Measurements from ENCODE around the gene PLEKHJ1.

PLEKHJ1 gene

DNA sequence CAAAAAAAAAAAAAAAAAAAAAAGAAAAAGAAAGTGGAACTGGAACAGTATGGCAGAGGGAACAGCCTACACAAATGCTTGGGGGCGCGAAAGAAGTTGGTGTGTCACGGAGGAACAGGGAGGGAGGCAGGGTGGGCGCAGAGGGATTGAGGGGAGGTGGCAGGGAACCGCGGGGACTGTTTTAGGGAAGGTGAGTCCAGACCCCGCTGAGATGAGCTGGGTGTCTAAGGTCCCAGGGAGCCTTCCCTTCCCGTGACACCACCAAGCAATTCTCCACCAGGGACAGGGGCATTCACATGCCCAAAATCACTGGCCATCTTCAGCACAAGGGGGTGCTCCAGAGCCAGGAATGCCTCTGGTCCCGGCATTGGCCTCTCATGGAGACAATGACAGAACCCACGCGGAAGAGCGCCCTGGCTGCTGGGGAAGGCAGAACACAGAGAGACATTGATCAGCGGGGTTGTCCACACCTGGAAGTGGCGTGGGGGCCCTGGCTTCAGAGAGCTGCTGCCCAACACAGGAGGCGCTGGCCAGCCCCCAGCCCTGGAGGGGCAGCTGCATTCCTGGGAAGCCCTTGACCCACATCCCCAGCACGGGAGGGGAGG, 38.9 kb upstream of the PLEKHJ1 start:
- peaks cover 5% of the 10 kb centered on the region for H3K27me3 Mint-ChIP-seq (ENCODE audit: low read depth)
- H3K9me3 Mint-ChIP-seq = no peaks in the 10 kb centered on the region
- peak overlapping the region in 2 of 3 experiments; percentile 27 to 85 for H3K27ac Mint-ChIP-seq

DNA sequence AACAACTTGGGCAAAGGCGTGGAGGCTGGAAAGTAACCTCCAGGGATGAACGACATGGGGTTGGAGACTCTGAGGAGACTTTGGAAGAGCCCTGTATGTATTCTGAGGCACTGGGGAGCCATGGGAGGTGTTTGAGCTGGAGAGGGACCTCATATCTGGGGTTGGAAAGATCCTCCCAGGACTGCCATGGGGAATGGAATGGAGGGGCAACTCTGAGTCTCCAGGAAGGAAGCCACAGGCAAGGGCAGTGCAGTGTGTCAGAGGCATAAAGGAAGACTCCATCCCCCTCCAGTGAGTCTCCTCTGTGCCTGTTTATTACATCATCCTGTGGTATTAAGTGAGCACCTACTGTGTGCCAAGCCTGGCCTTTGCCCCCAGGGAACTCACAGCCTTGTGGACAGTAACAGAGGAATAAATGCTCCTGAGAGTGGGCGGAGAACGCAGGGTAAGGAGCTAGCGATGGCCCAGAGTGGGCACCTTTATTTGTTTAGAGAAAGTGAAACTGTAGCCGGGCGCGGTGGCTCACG, 38.1 kb upstream of the PLEKHJ1 start:
- Mint-ChIP-seq H3K36me3 (ENCODE audit: low read depth) (peaks cover 25% of the 10 kb centered on the region), H3K27me3 (ENCODE audit: low read depth) (peaks cover 5% of the 10 kb centered on the region), H3K27ac (peak overlapping the region; percentile 56 to 88 (median 87)), H3K9me3 (no peaks in the 10 kb centered on the region), H3K4me1 (peaks cover 26% of the 10 kb centered on the region), H3K4me3 (peak overlapping the region; percentile 26 to 70 (median 39))
- TF ChIP-seq, protein P1, sequence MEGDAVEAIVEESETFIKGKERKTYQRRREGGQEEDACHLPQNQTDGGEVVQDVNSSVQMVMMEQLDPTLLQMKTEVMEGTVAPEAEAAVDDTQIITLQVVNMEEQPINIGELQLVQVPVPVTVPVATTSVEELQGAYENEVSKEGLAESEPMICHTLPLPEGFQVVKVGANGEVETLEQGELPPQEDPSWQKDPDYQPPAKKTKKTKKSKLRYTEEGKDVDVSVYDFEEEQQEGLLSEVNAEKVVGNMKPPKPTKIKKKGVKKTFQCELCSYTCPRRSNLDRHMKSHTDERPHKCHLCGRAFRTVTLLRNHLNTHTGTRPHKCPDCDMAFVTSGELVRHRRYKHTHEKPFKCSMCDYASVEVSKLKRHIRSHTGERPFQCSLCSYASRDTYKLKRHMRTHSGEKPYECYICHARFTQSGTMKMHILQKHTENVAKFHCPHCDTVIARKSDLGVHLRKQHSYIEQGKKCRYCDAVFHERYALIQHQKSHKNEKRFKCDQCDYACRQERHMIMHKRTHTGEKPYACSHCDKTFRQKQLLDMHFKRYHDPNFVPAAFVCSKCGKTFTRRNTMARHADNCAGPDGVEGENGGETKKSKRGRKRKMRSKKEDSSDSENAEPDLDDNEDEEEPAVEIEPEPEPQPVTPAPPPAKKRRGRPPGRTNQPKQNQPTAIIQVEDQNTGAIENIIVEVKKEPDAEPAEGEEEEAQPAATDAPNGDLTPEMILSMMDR (IDR thresholded peaks at IDR 0.05; ENCODE audit: unreplicated experiment in 3 of 3) = no peak

More for the DNA sequence above, 38.9 kb upstream of the PLEKHJ1 start:
- Mint-ChIP-seq H3K36me3 (ENCODE audit: low read depth) (peaks cover 25% of the 10 kb centered on the region), H3K4me1 (peaks cover 26% of the 10 kb centered on the region), H3K4me3 (peak overlapping the region; percentile 29 to 70 (median 55))
- TF ChIP-seq, protein P1 (IDR thresholded peaks at IDR 0.05; ENCODE audit: unreplicated experiment in 3 of 3) = peak; percentile 31 to 58 (median 46)

DNA sequence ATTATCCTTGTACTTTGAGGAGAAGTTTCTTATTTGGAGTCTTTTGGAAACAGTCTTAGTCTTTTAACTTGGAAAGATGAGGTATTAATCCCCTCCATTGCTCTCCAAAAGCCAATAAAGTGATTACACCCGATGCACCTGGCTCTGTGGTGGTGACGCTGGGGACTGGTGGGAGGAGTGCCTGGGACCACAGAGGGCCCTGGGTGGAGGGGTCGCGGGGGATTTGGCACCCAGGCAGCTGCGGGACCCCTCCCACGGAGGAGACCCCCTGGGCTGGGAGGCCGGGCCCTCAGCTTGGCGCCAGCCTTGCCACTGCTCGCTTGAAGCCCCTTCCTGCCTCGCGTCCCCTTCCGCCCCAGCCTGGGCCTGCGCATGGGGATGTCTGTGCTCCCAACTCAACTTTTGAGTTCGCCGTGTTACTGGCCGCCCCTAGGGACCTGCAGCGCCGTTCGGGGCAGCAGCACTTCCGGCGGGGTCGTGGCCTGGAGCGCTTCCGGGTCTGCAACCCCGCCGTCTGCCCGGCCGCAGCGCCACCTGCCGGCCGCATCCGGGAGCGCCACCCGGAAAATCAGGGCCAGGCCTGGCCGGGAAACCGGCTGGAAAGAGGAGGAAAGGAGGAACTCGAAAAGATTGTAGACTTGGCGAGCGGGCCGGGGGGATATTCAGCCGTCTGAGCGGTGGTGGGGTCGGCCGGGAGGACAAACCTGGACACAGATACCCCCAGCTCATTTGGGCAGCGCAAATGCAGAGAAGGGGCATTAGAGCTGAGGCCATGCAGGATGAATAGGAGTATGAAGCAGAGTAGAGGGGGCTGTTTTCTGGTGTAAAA, 37.4 kb upstream of the PLEKHJ1 start:
- Mint-ChIP-seq H3K4me3 (peak overlapping the region; percentile 70 to 83 (median 77)), H3K36me3 (ENCODE audit: low read depth) (peaks cover 25% of the 10 kb centered on the region), H3K27ac (peak overlapping the region; percentile 56 to 88 (median 87)), H3K9me3 (no peaks in the 10 kb centered on the region), H3K4me1 (peaks cover 26% of the 10 kb centered on the region), H3K27me3 (ENCODE audit: low read depth) (no peaks in the 10 kb centered on the region)
- TF ChIP-seq, protein P1 (IDR thresholded peaks at IDR 0.05; ENCODE audit: unreplicated experiment in 3 of 3) = peak; percentile 93 to 98 (median 94)

DNA sequence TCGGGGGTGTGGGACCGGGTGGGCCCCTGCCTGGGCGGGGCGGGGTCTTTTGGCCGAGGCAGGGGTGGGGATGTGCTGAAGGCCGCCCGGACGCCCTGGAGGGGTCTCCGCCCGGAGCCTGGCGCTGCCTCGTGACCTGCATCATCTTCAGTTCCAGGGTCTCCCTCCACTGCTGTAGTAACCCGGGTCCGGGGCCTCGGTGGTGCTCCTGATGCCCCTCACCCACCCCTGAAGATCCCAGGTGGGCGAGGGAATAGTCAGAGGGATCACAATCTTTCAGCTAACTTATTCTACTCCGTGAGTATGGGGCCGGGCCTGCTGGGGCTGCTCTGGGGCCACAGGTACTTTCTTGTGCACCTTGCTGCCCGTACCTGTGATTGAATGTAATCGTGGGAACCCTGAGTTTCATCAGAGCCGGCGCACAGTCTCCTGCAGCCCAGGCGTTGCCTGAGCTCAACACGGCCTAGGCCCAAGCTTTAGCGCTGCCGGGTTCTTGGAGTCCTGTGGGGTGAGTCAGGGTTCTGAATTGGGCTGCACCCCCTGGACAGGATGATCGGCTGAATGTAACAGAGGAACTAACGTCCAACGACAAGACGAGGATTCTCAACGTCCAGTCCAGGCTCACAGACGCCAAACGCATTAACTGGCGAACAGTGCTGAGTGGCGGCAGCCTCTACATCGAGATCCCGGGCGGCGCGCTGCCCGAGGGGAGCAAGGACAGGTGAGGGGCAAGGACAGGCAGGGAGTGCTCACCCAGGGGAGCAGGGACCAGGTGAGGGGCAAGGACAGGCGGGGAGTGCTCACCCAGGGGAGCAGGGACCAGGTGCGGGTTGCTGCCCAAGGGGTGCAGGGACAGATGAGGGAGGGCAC, 35.3 kb upstream of the PLEKHJ1 start:
- H3K36me3 Mint-ChIP-seq (ENCODE audit: low read depth) = peaks cover 21% of the 10 kb centered on the region

More for the DNA sequence above, 35.3 kb upstream of the PLEKHJ1 start:
- H3K4me1 Mint-ChIP-seq = peaks cover 30% of the 10 kb centered on the region
- H3K27me3 Mint-ChIP-seq (ENCODE audit: low read depth) = no peaks in the 10 kb centered on the region
- H3K27ac Mint-ChIP-seq = peak overlapping the region; percentile 45 to 79 (median 61)
- peak overlapping the region; percentile 89 to 95 (median 92) for H3K4me3 Mint-ChIP-seq
- H3K9me3 Mint-ChIP-seq = no peaks in the 10 kb centered on the region
- TF ChIP-seq, protein P1 (IDR thresholded peaks at IDR 0.05; ENCODE audit: unreplicated experiment in 3 of 3) = no peak

All from nephron (organoid).